Measurements from ENCODE around the gene SKIC8.

Gene SKIC8

GRCh38 chr15:78299101-78299930 is at the start of gene SKIC8:
SKIC8 (minus strand) TSS chr15:78299609; CDS start chr15:78295686, 3,923 bp downstream.
- peak; percentile 74 to 85 for DNase-seq (ENCODE audit: low read depth in 2 of 2)

GRCh38 chr15:78347586-78348543 is 48.5 kb upstream of the SKIC8 start:
- DNase-seq (ENCODE audit: low read depth in 2 of 2), result no peak

- DNase-seq (ENCODE audit: low read depth in 2 of 2), result no peak
These were observed 46.2 kb upstream of the SKIC8 start for GRCh38 chr15:78345396-78346125.

GRCh38 chr15:78343276-78344060 is 44.1 kb upstream of the SKIC8 start:
- DNase-seq (ENCODE audit: low read depth in 2 of 2), result no peak

- DNase-seq (ENCODE audit: low read depth in 2 of 2), result no peak
These were observed 42.6 kb upstream of the SKIC8 start for GRCh38 chr15:78342021-78342420.

- DNase-seq (ENCODE audit: low read depth in 2 of 2), result no peak
These were observed 41.9 kb upstream of the SKIC8 start for GRCh38 chr15:78341057-78341987.

GRCh38 chr15:78340231-78341056 is 41.0 kb upstream of the SKIC8 start, which contains the start of gene CRABP1:
CRABP1 (plus strand) TSS chr15:78340353; CDS start chr15:78340429, 76 bp downstream.
- no peak for DNase-seq (ENCODE audit: low read depth in 2 of 2)

GRCh38 chr15:78339559-78339958 is 40.1 kb upstream of the SKIC8 start:
- no peak for DNase-seq (ENCODE audit: low read depth in 2 of 2)

GRCh38 chr15:78338781-78339180 is 39.4 kb upstream of the SKIC8 start:
- DNase-seq (ENCODE audit: low read depth in 2 of 2), result no peak

GRCh38 chr15:78335985-78336384 is 36.6 kb upstream of the SKIC8 start:
- no peak for DNase-seq (ENCODE audit: low read depth in 2 of 2)

- no peak for DNase-seq (ENCODE audit: low read depth in 2 of 2)
These were observed 35.4 kb upstream of the SKIC8 start for GRCh38 chr15:78334845-78335244.

- DNase-seq (ENCODE audit: low read depth in 2 of 2), result no peak
These were observed 30.2 kb upstream of the SKIC8 start for GRCh38 chr15:78329625-78330024.

- DNase-seq (ENCODE audit: low read depth in 2 of 2), result no peak
These were observed 28.1 kb upstream of the SKIC8 start for GRCh38 chr15:78327466-78327865.

- DNase-seq (ENCODE audit: low read depth in 2 of 2), result no peak
These were observed 25.9 kb upstream of the SKIC8 start for GRCh38 chr15:78325092-78325843.

GRCh38 chr15:78324144-78324543 is 24.7 kb upstream of the SKIC8 start:
- DNase-seq (ENCODE audit: low read depth in 2 of 2), result no peak

- no peak for DNase-seq (ENCODE audit: low read depth in 2 of 2)
These were observed 24.3 kb upstream of the SKIC8 start for GRCh38 chr15:78323693-78324092.

- no peak for DNase-seq (ENCODE audit: low read depth in 2 of 2)
These were observed 23.5 kb upstream of the SKIC8 start for GRCh38 chr15:78322724-78323521.

Data from stimulated activated CD8-positive, alpha-beta memory T cell treated with anti-CD3 and anti-CD28 coated beads, Interleukin-7, amount 100 ng/mL, for 4 hours (primary cell).